ENCODE data around the gene CD33.
A peak's percentile ranks its signal among the peaks of the same experiment; 100 is the strongest.

The CD33 gene

DNA sequence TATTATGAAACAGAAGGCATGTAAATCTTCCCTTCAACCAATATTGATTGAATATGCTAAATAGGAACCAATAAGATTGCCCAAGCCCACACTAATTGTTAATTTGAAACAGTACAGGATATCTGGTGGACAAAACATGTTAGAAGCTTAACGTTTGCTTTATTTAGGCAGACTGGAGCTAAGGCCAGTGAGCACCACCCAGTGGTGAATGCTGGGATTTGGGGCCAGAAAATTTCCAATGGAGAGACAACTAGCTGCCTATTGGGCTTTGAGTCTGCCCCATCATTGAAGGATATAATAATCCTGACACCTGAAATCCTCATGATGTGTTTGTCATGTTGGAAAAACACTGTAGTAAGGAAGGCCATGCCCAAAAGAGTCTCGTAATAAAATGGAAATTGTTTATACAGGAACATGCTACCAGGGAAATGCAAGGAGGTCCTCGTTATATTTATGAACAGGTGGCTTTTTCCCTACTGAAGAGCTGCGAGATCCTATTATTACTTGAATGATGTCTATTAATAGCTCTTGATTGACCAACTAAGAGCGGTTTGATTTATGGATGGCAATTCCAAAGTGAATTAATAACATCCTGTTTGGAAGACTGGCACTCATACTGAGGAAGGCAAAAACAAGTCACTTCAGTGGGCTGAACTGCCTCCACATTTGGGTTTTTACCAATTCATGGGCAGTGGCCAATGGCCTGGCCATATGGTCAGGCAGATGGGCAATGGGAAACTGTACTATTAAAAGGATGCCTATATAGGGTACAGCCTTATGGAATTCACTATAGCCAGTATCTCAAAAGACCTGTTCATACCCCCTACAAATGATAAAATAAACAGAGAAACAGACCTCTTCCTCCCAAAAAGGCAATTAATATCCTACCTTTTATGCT lies 34.7 kb downstream of the CD33 start:
- DNase-seq, result peak; percentile 6

- no peak for DNase-seq
Observed at GRCh38 chr19:51263808-51264207, 38.9 kb downstream of the CD33 start.

DNA sequence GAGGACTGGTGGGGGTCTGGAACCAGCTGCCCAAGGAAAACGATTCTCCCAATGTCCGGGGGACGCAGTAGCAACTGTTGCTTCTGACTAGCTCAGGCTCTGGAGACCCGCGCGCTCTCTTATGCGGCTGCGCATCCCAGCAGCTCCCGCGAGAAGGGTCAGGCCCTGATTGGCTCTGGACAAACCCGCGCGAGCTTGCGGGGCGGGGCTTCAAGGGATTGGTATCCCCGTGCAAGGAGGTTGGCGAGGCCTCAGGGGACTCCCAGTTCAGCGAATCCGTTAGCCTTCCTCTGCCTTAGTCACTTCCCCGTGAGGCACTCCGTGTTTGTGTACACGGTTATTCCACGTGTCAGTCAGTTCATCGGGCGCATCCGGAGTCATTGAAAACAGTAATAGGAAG lies 46.2 kb downstream of the CD33 start:
- no peak for DNase-seq

DNA sequence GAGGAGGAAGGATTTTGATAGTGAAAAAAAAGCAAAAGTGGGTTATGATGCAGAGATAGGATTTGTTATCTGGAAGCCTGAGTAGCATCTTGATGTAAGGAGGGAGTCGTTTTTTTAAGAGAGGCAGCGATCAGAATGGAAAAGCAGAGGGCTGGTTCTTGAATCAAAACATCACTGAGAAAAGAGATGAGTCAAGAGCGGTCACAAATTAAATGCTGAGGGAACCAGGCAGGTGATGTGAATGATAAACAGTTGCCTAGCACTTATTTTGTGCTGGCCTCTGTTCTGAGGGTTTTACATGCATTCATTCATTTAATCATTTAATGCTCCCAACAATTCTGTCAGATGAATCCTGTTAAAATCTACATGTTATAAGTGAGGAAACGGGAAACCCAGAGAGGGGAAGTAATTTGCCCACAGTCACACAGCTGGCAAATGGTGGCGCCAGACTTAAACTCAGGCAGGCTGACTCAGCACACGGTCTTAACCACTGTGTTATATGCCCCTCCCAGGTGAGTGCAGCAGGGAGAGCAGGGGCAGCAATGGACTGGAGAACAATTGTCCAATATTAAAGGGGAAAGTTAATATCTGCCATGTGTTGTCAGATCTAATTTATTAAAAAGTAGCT lies 47.4 kb downstream of the CD33 start:
- DNase-seq, result no peak

DNA sequence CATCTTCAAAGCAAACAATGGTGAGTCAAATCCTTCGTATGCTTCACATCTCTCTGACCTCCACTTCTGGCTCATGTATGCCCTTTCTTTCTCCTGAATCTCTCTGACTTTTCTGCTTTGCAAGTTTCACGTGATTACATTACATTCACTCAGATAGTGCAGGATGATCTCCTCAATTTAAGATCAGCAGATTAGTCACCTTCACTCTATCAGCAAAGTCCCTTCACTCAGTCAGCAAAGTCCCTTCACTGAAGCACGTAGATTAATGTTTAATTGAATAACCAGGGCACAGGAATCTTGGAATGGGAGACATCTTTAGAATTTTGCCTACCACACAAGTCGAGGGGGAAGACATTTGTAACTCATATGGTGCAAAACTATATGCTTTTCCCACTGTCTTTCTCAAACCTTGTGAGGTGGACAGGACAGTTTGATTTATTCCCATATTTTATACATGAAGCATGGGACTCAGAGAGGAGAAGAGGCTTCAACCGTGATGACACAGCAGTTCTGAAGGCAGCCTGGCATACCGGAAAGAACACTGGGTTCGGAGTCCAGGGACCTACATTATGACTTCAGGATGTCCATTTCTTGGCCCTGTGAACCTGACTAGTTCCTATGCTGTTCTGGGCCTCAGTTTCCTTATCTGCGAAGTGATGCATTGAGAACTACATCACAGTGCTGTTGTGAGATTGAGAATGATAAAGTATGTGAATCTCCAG lies 49.3 kb downstream of the CD33 start:
- no peak for DNase-seq

- no peak for DNase-seq
Observed at GRCh38 chr19:51277112-51277511, 52.2 kb downstream of the CD33 start.

GRCh38 chr19:51282335-51282734 lies 57.5 kb downstream of the CD33 start:
- DNase-seq, result no peak

GRCh38 chr19:51285682-51286081 lies 60.8 kb downstream of the CD33 start:
- no peak for DNase-seq
